Thyroid gland (tissue), 4 donors: Measurements from ENCODE around the gene GRK6.

ENCODE experiments used
- POLR2A ChIP-seq, 2 donors: fragments of 450-650 bp; IDR thresholded peaks; one replicate each; pipeline ENCODE4 v1.6.1; 2017; ENCODE audit warnings: antibody characterized with exemption in 2 of 2, mild to moderate bottlenecking in 2 of 2, moderate library complexity in 1 of 2
- TF ChIP-seq, protein P1 (sequence below), 6 experiments: fragments of 200-600 bp in 3 of 6; fragments of 450-650 bp in 3 of 6; sonication (generic) in 3 of 6; IDR thresholded peaks; one replicate each; pipeline ENCODE4 v1.5.1; 2016 to 2019; ENCODE audit warnings: antibody characterized with exemption in 6 of 6, mild to moderate bottlenecking in 2 of 6, inconsistent platforms in 1 of 6, moderate library complexity in 1 of 6

GRCh38 chr5:177447066-177447610 is 20.7 kb downstream of the GRK6 start:
- no peak for TF ChIP-seq POLR2A (IDR thresholded peaks at IDR 0.05)
- TF ChIP-seq, protein P1, sequence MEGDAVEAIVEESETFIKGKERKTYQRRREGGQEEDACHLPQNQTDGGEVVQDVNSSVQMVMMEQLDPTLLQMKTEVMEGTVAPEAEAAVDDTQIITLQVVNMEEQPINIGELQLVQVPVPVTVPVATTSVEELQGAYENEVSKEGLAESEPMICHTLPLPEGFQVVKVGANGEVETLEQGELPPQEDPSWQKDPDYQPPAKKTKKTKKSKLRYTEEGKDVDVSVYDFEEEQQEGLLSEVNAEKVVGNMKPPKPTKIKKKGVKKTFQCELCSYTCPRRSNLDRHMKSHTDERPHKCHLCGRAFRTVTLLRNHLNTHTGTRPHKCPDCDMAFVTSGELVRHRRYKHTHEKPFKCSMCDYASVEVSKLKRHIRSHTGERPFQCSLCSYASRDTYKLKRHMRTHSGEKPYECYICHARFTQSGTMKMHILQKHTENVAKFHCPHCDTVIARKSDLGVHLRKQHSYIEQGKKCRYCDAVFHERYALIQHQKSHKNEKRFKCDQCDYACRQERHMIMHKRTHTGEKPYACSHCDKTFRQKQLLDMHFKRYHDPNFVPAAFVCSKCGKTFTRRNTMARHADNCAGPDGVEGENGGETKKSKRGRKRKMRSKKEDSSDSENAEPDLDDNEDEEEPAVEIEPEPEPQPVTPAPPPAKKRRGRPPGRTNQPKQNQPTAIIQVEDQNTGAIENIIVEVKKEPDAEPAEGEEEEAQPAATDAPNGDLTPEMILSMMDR (IDR thresholded peaks at IDR 0.05), result no peak
